Retinal pigment epithelial cell (primary cell): Measurements from ENCODE around the gene PPP2R5A.

ENCODE experiments used
- DNase-seq: peaks from one replicate; pipeline ENCODE4 v3.0.0-alpha.2; 2010; ENCODE audit warnings: low read depth
- H3K4me3 ChIP-seq: 2 replicates; pipeline ENCODE4 v1.5.1; 2011; ENCODE audit warnings: mild to moderate bottlenecking, low read length, control low read depth, moderate library complexity
- CTCF ChIP-seq: conservative IDR thresholded peaks from 2 replicates; pipeline ENCODE4 v1.5.1; 2011; ENCODE audit warnings: low read depth, low read length, control low read depth, inconsistent platforms

PPP2R5A gene

GRCh38 chr1:212366901-212367300, 81.7 kb downstream of the PPP2R5A start:
- TF ChIP-seq CTCF: no peak
- DNase-seq: no peak
- H3K4me3 ChIP-seq: no peak overlapping the region

- no peak for DNase-seq
- no peak for TF ChIP-seq CTCF
Observed at GRCh38 chr1:212367474-212368072, 82.4 kb downstream of the PPP2R5A start.

GRCh38 chr1:212368073-212368484, 82.9 kb downstream of the PPP2R5A start:
- TF ChIP-seq CTCF: peak; percentile 92
- H3K4me3 ChIP-seq: no peak overlapping the region
- peak; percentile 14 for DNase-seq

More at GRCh38 chr1:212367474-212368072, 82.4 kb downstream of the PPP2R5A start:
- no peak overlapping the region for H3K4me3 ChIP-seq

GRCh38 chr1:212375986-212376385, 90.8 kb downstream of the PPP2R5A start:
- DNase-seq: no peak
- H3K4me3 ChIP-seq: no peak overlapping the region
- no peak for TF ChIP-seq CTCF

- TF ChIP-seq CTCF: no peak
- no peak for DNase-seq
- H3K4me3 ChIP-seq: no peak overlapping the region
Observed at GRCh38 chr1:212377644-212378043, 92.4 kb downstream of the PPP2R5A start.

GRCh38 chr1:212379366-212379765, 94.2 kb downstream of the PPP2R5A start:
- no peak for TF ChIP-seq CTCF
- no peak for DNase-seq

GRCh38 chr1:212381397-212382035, 96.3 kb downstream of the PPP2R5A start:
- no peak for DNase-seq
- H3K4me3 ChIP-seq: no peak overlapping the region
- no peak for TF ChIP-seq CTCF

More at GRCh38 chr1:212379366-212379765, 94.2 kb downstream of the PPP2R5A start:
- H3K4me3 ChIP-seq: no peak overlapping the region
